ENCODE measurements around the gene VAV2. TPM values are rescaled to one million over a fixed set of nuclear protein-coding genes. Genes with fewer than 3 reads are reported as not detected.

The VAV2 gene
- total and polyA plus RNA-seq, 4 donors: 4.9 to 26.4 (median 17.0) TPM

- Histone ChIP-seq H3K27ac (ENCODE audit: low read depth in 1 of 2, low read length in 2 of 2) (peak overlapping the region; percentile 98 to 99), H3K9me3 (ENCODE audit: control insufficient read depth in 4 of 4, low read length in 3 of 4) (no peaks in the 10 kb centered on the region), H3K36me3 (ENCODE audit: control insufficient read depth in 4 of 4, insufficient read depth in 3 of 4, low read depth in 1 of 4, low read length in 3 of 4) (no peaks in the 10 kb centered on the region), H3K4me1 (ENCODE audit: control insufficient read depth in 4 of 4, insufficient read depth in 4 of 4, low read length in 3 of 4) (peaks cover 14 to 32% (median 24%) of the 10 kb centered on the region in 4 donors), H3K9ac (ENCODE audit: low read depth in 1 of 2, low read length in 2 of 2) (peak overlapping the region; percentile 78 to 90), H3K27me3 (ENCODE audit: control insufficient read depth in 4 of 4, insufficient read depth in 4 of 4, low read length in 3 of 4) (no peaks in the 10 kb centered on the region), H3K4me3 (ENCODE audit: low read depth in 1 of 3, low read length in 3 of 3) (peak overlapping the region; percentile 72 to 90 (median 81))
- TF ChIP-seq HNF4G (IDR thresholded peaks at IDR 0.05): no peak
- peak; percentile 27 to 60 for TF ChIP-seq RAD21 (IDR thresholded peaks at IDR 0.05)
- TF ChIP-seq MAX (IDR thresholded peaks at IDR 0.05): peak; percentile 60
- peak in 1 of 2 donors; percentile 51 for TF ChIP-seq RXRA (IDR thresholded peaks at IDR 0.05)
- TF ChIP-seq EGR1 (IDR thresholded peaks at IDR 0.05; ENCODE audit: low read depth in 2 of 2): no peak
- TF ChIP-seq ATF3 (IDR thresholded peaks at IDR 0.05): no peak
- TF ChIP-seq, protein P1, sequence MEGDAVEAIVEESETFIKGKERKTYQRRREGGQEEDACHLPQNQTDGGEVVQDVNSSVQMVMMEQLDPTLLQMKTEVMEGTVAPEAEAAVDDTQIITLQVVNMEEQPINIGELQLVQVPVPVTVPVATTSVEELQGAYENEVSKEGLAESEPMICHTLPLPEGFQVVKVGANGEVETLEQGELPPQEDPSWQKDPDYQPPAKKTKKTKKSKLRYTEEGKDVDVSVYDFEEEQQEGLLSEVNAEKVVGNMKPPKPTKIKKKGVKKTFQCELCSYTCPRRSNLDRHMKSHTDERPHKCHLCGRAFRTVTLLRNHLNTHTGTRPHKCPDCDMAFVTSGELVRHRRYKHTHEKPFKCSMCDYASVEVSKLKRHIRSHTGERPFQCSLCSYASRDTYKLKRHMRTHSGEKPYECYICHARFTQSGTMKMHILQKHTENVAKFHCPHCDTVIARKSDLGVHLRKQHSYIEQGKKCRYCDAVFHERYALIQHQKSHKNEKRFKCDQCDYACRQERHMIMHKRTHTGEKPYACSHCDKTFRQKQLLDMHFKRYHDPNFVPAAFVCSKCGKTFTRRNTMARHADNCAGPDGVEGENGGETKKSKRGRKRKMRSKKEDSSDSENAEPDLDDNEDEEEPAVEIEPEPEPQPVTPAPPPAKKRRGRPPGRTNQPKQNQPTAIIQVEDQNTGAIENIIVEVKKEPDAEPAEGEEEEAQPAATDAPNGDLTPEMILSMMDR (IDR thresholded peaks at IDR 0.05; ENCODE audit: low read depth, low read length, missing input control): no peak
- no peak for TF ChIP-seq REST (IDR thresholded peaks at IDR 0.05)
- peak; percentile 41 for TF ChIP-seq TAF1 (conservative IDR thresholded peaks at IDR 0.05)
- no peak for TF ChIP-seq JUND (IDR thresholded peaks at IDR 0.05)
- TF ChIP-seq HNF4A (conservative IDR thresholded peaks at IDR 0.05): peak in 1 of 2 donors; percentile 33
- TF ChIP-seq GABPA (IDR thresholded peaks at IDR 0.05 in 1 of 2, conservative IDR thresholded peaks at IDR 0.05 in 1 of 2): no peak
- TF ChIP-seq NR2F2 (IDR thresholded peaks at IDR 0.05): peak; percentile 52
- no peak for TF ChIP-seq FOXA1 (IDR thresholded peaks at IDR 0.05)
- no peak for TF ChIP-seq FOXA2 (IDR thresholded peaks at IDR 0.05)
- TF ChIP-seq ZBTB33 (IDR thresholded peaks at IDR 0.05): no peak
- TF ChIP-seq YY1 (IDR thresholded peaks at IDR 0.05): peak; percentile 77
- TF ChIP-seq SP1 (IDR thresholded peaks at IDR 0.05): peak; percentile 47
- WGBS: under 1% methylated on average over 74 of the region's 74 CpGs
- DNase-seq (ENCODE audit: low spot score): peak; percentile 80
These were observed 883 bp upstream of the VAV2 start for GRCh38 chr9:133992780-133993634.
